Uterus (tissue), 2 donors: Measurements from ENCODE around the gene TRDMT1.

Source experiments
- CTCF ChIP-seq, 4 experiments: fragments of 200-600 bp in 2 of 4; fragments of 450-650 bp in 2 of 4; sonication (generic) in 2 of 4; IDR thresholded peaks; one replicate each; pipeline ENCODE4 v1.5.1; 2016 to 2019; ENCODE audit warnings: antibody characterized with exemption in 4 of 4, mild to moderate bottlenecking in 2 of 4, moderate library complexity in 1 of 4
- POLR2A ChIP-seq, 2 donors: fragments of 450-650 bp; IDR thresholded peaks; one replicate each; pipeline ENCODE4 v1.6.1; 2016; ENCODE audit warnings: antibody characterized with exemption in 2 of 2, mild to moderate bottlenecking in 1 of 2, moderate library complexity in 1 of 2

- TF ChIP-seq POLR2A (IDR thresholded peaks at IDR 0.05) (no peak), CTCF (IDR thresholded peaks at IDR 0.05) (no peak)
Measured at GRCh38 chr10:17161775-17162174, 39.7 kb downstream of the TRDMT1 start.
